Osteocyte (in vitro differentiated cells): Measurements from ENCODE around the gene KIF16B. TPM values are rescaled to one million over a fixed set of nuclear protein-coding genes. Genes with fewer than 3 reads are reported as not detected.

Source experiments
- DNase-seq: peaks from one replicate; pipeline ENCODE4 v3.0.0; 2021; ENCODE audit warnings: mixed read lengths; ENCODE audit not compliant: unreplicated experiment; ENCODE audit errors: extremely low spot score
- H3K27ac Mint-ChIP-seq: one replicate; pipeline ENCODE4 v1.8.0; 2021; ENCODE audit warnings: mild to moderate bottlenecking, mixed read lengths; ENCODE audit not compliant: unreplicated experiment
- H3K27me3 Mint-ChIP-seq: one replicate; pipeline ENCODE4 v1.8.0; 2021; ENCODE audit warnings: mixed read lengths; ENCODE audit not compliant: unreplicated experiment
- H3K36me3 Mint-ChIP-seq: one replicate; pipeline ENCODE4 v1.8.0; 2021; ENCODE audit warnings: mixed read lengths; ENCODE audit not compliant: unreplicated experiment
- H3K4me1 Mint-ChIP-seq: one replicate; pipeline ENCODE4 v1.8.0; 2021; ENCODE audit warnings: mixed read lengths; ENCODE audit not compliant: unreplicated experiment
- H3K4me3 Mint-ChIP-seq: one replicate; pipeline ENCODE4 v1.8.0; 2021; ENCODE audit warnings: mild to moderate bottlenecking, moderate library complexity, mixed read lengths; ENCODE audit not compliant: unreplicated experiment
- H3K9me3 Mint-ChIP-seq: one replicate; pipeline ENCODE4 v1.8.0; 2021; ENCODE audit warnings: mixed read lengths; ENCODE audit not compliant: unreplicated experiment
- total RNA-seq: library from RNA; stranded (reverse); gene quantifications from 2 replicates; pipeline ENCODE4 v1.2.1, GENCODE V29; 2021
- TF ChIP-seq, protein P1 (sequence below): fragments of 200-600 bp; sonication (generic); IDR thresholded peaks from 2 replicates; pipeline ENCODE4 v1.5.0; 2021; ENCODE audit warnings: antibody characterized with exemption, mild to moderate bottlenecking, moderate library complexity

KIF16B gene
- total RNA-seq, 1 donor from 2014 or later = 10.2 TPM

DNA sequence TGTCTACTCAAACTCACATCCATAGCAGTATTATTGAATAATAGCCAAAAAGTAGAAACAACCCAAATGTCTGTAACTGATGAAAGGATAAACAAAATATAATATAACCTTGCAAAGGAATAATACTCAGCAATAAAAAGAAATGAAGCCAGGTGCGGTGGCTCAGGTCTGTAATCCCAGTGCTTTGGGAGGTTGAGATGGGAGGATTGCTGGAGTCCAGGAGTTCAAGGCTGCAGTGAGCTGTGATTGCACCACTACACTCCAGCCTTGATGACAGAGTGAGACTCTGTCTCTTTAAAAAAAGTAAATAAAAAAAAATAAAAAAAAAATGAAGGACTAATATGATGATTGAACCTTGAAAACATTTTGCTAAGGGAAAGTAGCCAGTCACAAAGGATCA, 22.1 kb upstream of the KIF16B start:
- Mint-ChIP-seq H3K4me3 (no peak overlapping the region), H3K27me3 (peaks cover 41% of the 10 kb centered on the region), H3K4me1 (no peaks in the 10 kb centered on the region), H3K9me3 (no peaks in the 10 kb centered on the region), H3K27ac (no peak overlapping the region), H3K36me3 (no peaks in the 10 kb centered on the region)
- no peak for DNase-seq
- TF ChIP-seq, protein P1, sequence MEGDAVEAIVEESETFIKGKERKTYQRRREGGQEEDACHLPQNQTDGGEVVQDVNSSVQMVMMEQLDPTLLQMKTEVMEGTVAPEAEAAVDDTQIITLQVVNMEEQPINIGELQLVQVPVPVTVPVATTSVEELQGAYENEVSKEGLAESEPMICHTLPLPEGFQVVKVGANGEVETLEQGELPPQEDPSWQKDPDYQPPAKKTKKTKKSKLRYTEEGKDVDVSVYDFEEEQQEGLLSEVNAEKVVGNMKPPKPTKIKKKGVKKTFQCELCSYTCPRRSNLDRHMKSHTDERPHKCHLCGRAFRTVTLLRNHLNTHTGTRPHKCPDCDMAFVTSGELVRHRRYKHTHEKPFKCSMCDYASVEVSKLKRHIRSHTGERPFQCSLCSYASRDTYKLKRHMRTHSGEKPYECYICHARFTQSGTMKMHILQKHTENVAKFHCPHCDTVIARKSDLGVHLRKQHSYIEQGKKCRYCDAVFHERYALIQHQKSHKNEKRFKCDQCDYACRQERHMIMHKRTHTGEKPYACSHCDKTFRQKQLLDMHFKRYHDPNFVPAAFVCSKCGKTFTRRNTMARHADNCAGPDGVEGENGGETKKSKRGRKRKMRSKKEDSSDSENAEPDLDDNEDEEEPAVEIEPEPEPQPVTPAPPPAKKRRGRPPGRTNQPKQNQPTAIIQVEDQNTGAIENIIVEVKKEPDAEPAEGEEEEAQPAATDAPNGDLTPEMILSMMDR = no peak

DNA sequence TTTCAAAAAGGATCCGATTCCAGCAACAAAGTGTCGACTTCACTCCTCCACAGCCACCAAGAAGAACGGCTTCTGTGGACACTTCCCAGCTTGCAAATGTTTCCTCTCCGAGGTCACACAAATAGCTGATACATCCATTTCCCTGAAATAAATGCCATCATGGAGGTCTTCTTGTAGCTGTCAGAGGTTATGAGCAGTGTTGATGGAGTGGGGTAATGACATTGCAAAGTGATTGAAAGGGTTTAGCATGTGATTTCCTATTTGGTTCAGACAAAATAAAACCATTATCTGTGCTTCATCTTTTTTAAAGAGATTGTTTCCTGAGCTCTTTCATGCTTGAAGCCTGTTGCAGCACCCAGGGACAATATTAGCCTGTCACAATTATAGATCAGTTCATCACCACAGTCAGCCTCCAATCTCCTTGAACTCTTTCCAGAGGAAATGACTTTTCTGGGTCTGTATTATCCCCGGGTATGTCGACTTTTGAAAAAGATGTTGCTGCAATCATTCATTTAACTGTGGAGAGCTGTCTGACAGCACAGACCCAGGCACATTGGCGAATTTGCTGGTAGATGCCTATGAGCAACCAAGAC, 16.9 kb upstream of the KIF16B start:
- H3K27me3 Mint-ChIP-seq = peaks cover 43% of the 10 kb centered on the region
- no peak overlapping the region for H3K27ac Mint-ChIP-seq
- H3K4me3 Mint-ChIP-seq = no peak overlapping the region
- TF ChIP-seq, protein P1 = no peak
- no peaks in the 10 kb centered on the region for H3K9me3 Mint-ChIP-seq
- H3K36me3 Mint-ChIP-seq = no peaks in the 10 kb centered on the region
- no peaks in the 10 kb centered on the region for H3K4me1 Mint-ChIP-seq
- DNase-seq = no peak

DNA sequence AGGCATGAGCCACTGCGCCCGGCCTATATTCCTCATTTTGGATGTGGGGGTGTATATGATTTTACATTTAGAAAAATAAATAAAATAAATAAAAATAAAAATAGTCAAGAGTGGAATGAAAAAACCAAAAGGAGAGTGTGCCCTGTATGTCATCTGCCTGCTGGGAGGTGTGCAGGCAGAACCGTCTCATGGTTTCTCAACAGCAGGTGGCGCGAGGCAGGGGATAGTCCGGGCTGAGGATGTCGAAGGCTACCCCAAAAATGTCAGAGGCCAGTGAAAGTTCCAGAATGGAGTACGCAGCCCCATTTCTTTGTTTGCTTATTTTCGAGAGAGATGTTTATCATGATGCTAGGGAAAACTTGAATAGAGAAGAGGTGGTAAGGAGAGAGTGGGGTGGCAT, 16.4 kb upstream of the KIF16B start:
- no peaks in the 10 kb centered on the region for H3K4me1 Mint-ChIP-seq
- no peak overlapping the region for H3K27ac Mint-ChIP-seq
- no peak for DNase-seq
- H3K4me3 Mint-ChIP-seq = no peak overlapping the region
- TF ChIP-seq, protein P1 = no peak
- H3K36me3 Mint-ChIP-seq = no peaks in the 10 kb centered on the region
- H3K9me3 Mint-ChIP-seq = no peaks in the 10 kb centered on the region
- H3K27me3 Mint-ChIP-seq = peaks cover 40% of the 10 kb centered on the region

DNA sequence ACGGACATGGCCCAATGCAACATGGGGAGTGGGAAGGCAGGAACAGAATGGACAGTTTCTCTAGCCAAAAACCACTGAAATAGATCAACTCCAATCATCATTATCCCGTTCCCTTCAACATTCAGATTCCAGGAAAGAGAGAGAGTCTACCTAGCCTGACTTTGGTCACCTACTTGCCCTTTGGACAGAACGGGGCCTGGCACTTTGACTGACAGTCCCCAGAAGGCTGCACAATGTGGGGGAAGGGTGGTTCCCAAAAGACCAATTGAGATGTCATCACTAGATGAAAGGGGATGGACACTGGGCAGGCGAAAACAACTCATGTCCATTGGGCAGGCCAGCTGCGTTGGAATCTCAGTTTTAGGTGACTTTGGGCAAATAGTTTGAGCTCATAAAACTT, 15.0 kb upstream of the KIF16B start:
- Mint-ChIP-seq H3K9me3 (no peaks in the 10 kb centered on the region), H3K4me1 (no peaks in the 10 kb centered on the region), H3K27me3 (peaks cover 40% of the 10 kb centered on the region), H3K4me3 (no peak overlapping the region), H3K27ac (no peak overlapping the region), H3K36me3 (no peaks in the 10 kb centered on the region)
- no peak for DNase-seq
- TF ChIP-seq, protein P1 = no peak

DNA sequence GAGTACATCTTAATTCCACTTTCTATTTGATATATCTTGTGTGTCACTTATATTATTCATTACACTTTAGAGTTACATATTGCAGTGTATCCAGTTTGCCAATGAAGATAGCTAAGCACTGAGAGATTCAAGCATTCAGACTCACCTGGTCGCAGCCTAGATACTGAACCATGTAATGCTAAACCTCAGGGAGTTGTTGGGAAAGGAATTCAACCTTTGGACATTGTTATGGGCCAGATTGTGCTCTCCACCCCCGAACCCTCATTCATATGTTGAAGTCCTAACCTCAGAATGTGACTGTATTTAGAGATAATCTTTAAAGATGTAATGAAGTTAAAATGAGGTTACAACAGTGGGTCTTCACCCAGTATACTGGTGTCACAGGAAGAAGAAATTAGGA, 13.8 kb upstream of the KIF16B start:
- Mint-ChIP-seq H3K36me3 (no peaks in the 10 kb centered on the region), H3K27ac (no peak overlapping the region), H3K4me1 (no peaks in the 10 kb centered on the region), H3K9me3 (no peaks in the 10 kb centered on the region), H3K27me3 (peaks cover 43% of the 10 kb centered on the region), H3K4me3 (no peak overlapping the region)
- no peak for DNase-seq
- TF ChIP-seq, protein P1 = no peak
